ENCODE data around the gene CA9.

CA9 gene
- long read RNA-seq, result 0 reads

DNA sequence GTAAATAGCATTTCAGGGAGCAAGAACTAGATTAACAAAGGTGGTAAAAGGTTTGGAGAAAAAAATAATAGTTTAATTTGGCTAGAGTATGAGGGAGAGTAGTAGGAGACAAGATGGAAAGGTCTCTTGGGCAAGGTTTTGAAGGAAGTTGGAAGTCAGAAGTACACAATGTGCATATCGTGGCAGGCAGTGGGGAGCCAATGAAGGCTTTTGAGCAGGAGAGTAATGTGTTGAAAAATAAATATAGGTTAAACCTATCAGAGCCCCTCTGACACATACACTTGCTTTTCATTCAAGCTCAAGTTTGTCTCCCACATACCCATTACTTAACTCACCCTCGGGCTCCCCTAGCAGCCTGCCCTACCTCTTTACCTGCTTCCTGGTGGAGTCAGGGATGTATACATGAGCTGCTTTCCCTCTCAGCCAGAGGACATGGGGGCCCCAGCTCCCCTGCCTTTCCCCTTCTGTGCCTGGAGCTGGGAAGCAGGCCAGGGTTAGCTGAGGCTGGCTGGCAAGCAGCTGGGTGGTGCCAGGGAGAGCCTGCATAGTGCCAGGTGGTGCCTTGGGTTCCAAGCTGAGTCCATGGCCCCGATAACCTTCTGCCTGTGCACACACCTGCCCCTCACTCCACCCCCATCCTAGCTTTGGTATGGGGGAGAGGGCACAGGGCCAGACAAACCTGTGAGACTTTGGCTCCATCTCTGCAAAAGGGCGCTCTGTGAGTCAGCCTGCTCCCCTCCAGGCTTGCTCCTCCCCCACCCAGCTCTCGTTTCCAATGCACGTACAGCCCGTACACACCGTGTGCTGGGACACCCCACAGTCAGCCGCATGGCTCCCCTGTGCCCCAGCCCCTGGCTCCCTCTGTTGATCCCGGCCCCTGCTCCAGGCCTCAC lies at the start of gene CA9:
TSS of gene CA9 (plus strand) at position 797 of the 893 bp plus-strand sequence. CDS start at position 829, 32 bp downstream.
- Histone ChIP-seq H3K4me3 (replicated peaks; ENCODE audit: insufficient read depth, low read length) (no peak within 1 kb of the TSS), H3K27ac (replicated peaks) (no peak within 1 kb of the TSS), H3K27me3 (ENCODE audit: insufficient read depth, poor library complexity, severe bottlenecking) (peaks cover 18% of the 10 kb centered on the region)
- TF ChIP-seq POLR2AphosphoS5 (IDR thresholded peaks at IDR 0.05; ENCODE audit: low read depth) (no peak), REST (IDR thresholded peaks at IDR 0.05; ENCODE audit: insufficient replicate concordance, low read depth) (no peak), CTCF (IDR thresholded peaks at IDR 0.05; ENCODE audit: insufficient read depth, low read length) (no peak), GABPA (IDR thresholded peaks at IDR 0.05; ENCODE audit: low read depth) (no peak), SPI1 (IDR thresholded peaks at IDR 0.05; ENCODE audit: borderline replicate concordance, low read depth) (no peak)
- no peak for DNase-seq (ENCODE audit: low read depth in 1 of 2, low spot score in 1 of 2)

GRCh38 chr9:35627575-35627974 lies 46.2 kb upstream of the CA9 start:
- Histone ChIP-seq H3K27ac (replicated peaks) (no peak overlapping the region), H3K4me3 (replicated peaks; ENCODE audit: insufficient read depth, low read length) (no peak overlapping the region), H3K27me3 (ENCODE audit: insufficient read depth, poor library complexity, severe bottlenecking) (no peaks in the 10 kb centered on the region)
- no peak for DNase-seq (ENCODE audit: low read depth in 1 of 2, low spot score in 1 of 2)
- no peak for TF ChIP-seq SPI1 (IDR thresholded peaks at IDR 0.05; ENCODE audit: borderline replicate concordance, low read depth)
- no peak for TF ChIP-seq POLR2AphosphoS5 (IDR thresholded peaks at IDR 0.05; ENCODE audit: low read depth)
- no peak for TF ChIP-seq CTCF (IDR thresholded peaks at IDR 0.05; ENCODE audit: insufficient read depth, low read length)
- TF ChIP-seq REST (IDR thresholded peaks at IDR 0.05; ENCODE audit: insufficient replicate concordance, low read depth), result no peak
- TF ChIP-seq GABPA (IDR thresholded peaks at IDR 0.05; ENCODE audit: low read depth), result no peak

- TF ChIP-seq REST (IDR thresholded peaks at IDR 0.05; ENCODE audit: insufficient replicate concordance, low read depth), result no peak
- TF ChIP-seq SPI1 (IDR thresholded peaks at IDR 0.05; ENCODE audit: borderline replicate concordance, low read depth), result no peak
- no peak overlapping the region for H3K4me3 ChIP-seq (replicated peaks; ENCODE audit: insufficient read depth, low read length)
- H3K27ac ChIP-seq (replicated peaks), result no peak overlapping the region
- H3K27me3 ChIP-seq (ENCODE audit: insufficient read depth, poor library complexity, severe bottlenecking), result no peaks in the 10 kb centered on the region
- no peak for DNase-seq (ENCODE audit: low read depth in 1 of 2, low spot score in 1 of 2)
Observed at GRCh38 chr9:35628389-35628991, 45.2 kb upstream of the CA9 start.

All from HL-60 (cell line).